Tibial nerve (tissue), 3 donors: ENCODE results near the gene KDM2A.

Experiments used
- CTCF ChIP-seq, 5 experiments: fragments of 200-600 bp in 3 of 5; fragments of 450-650 bp in 2 of 5; sonication (generic) in 3 of 5; IDR thresholded peaks; one replicate each; pipeline ENCODE4 v1.5.1; 2016 to 2019; ENCODE audit warnings: antibody characterized with exemption in 5 of 5, mild to moderate bottlenecking in 3 of 5, moderate library complexity in 2 of 5
- POLR2A ChIP-seq, 2 donors: fragments of 450-650 bp; IDR thresholded peaks; one replicate each; pipeline ENCODE4 v1.6.1; 2017; ENCODE audit warnings: antibody characterized with exemption in 2 of 2, mild to moderate bottlenecking in 2 of 2, moderate library complexity in 2 of 2

GRCh38 chr11:67300256-67300755, 181.2 kb downstream of the KDM2A start:
- TF ChIP-seq CTCF (IDR thresholded peaks at IDR 0.05): no peak
- no peak for TF ChIP-seq POLR2A (IDR thresholded peaks at IDR 0.05)
